ENCODE data around the gene GABRR1.
"Not testable (repeated sequence)": the region's sequence is repeated elsewhere in the genome, so short reads cannot be mapped to it uniquely, and the experiment has no call there.

The GABRR1 gene

GRCh38 chr6:89131599-89131998 is 85.6 kb downstream of the GABRR1 start:
- Histone ChIP-seq H3K9me3 (ENCODE audit: control insufficient read depth in 1 of 2, low read length in 2 of 2) (no peaks in the 10 kb centered on the region), H3K9ac (ENCODE audit: low read depth in 1 of 2, low read length in 2 of 2) (no peak overlapping the region), H3K27me3 (ENCODE audit: control insufficient read depth in 1 of 2, insufficient read depth in 2 of 2, low read length in 2 of 2) (no peaks in the 10 kb centered on the region), H3K36me3 (ENCODE audit: control insufficient read depth in 1 of 2, insufficient read depth in 2 of 2, low read length in 2 of 2) (no peaks in the 10 kb centered on the region), H3K27ac (ENCODE audit: low read depth, low read length) (no peak overlapping the region), H3K4me1 (ENCODE audit: control insufficient read depth in 1 of 2, insufficient read depth in 2 of 2, low read length in 2 of 2) (no peaks in the 10 kb centered on the region), H3K4me3 (ENCODE audit: low read depth in 1 of 2, low read length in 2 of 2) (no peak overlapping the region)

GRCh38 chr6:89128256-89128671 is 88.9 kb downstream of the GABRR1 start:
- H3K4me3 ChIP-seq (ENCODE audit: low read depth in 1 of 2, low read length in 2 of 2); H3K27me3 ChIP-seq (ENCODE audit: control insufficient read depth in 1 of 2, insufficient read depth in 2 of 2, low read length in 2 of 2); H3K27ac ChIP-seq (ENCODE audit: low read depth, low read length); H3K9me3 ChIP-seq (ENCODE audit: control insufficient read depth in 1 of 2, low read length in 2 of 2); H3K36me3 ChIP-seq (ENCODE audit: control insufficient read depth in 1 of 2, insufficient read depth in 2 of 2, low read length in 2 of 2); H3K9ac ChIP-seq (ENCODE audit: low read depth in 1 of 2, low read length in 2 of 2); H3K4me1 ChIP-seq (ENCODE audit: control insufficient read depth in 1 of 2, insufficient read depth in 2 of 2, low read length in 2 of 2): not testable (repeated sequence)

Measured in duodenal mucosa (tissue), 2 donors.